ENCODE measurements around the gene SDF4. TPM values are rescaled to one million over a fixed set of nuclear protein-coding genes. Genes with fewer than 3 reads are reported as not detected.

SDF4 gene
- total and polyA plus RNA-seq, 2 donors (not counting 1 experiment from before 2014, with no cell fraction given): 100 to 143 TPM

GRCh38 chr1:1253314-1253713 lies 21.5 kb upstream of the SDF4 start:
- peaks cover 8% of the 10 kb centered on the region for H4K20me1 ChIP-seq (ENCODE audit: control insufficient read depth, insufficient read depth, low read length, poor library complexity, severe bottlenecking)
- intact Hi-C loops (cut with micrococcal nuclease): no loop called here
- H3K9me3 ChIP-seq (ENCODE audit: control extremely low read depth in 1 of 3, control insufficient read depth in 2 of 3, insufficient read depth in 1 of 3, low read length in 2 of 3): no peaks in the 10 kb centered on the region
- H3K4me3 ChIP-seq (ENCODE audit: control extremely low read depth in 1 of 5, extremely low read depth in 1 of 5, insufficient read depth in 1 of 5, low read depth in 2 of 5, low read length in 4 of 5): no peak overlapping the region
- H3K4me3 Mint-ChIP-seq: no peak overlapping the region
- ChIA-PET CTCF (interaction anchor here (4.6 kb wide), 1 partner anchor 132 kb away, joined by 151 read pairs; no protein-coding TSS in a partner anchor), POLR2A (no interaction called here)
- H3K27ac ChIP-seq (ENCODE audit: low read length in 2 of 2): no peak overlapping the region
- H3K27me3 ChIP-seq (replicated peaks in 1 of 4; ENCODE audit: control extremely low read depth in 1 of 4, control insufficient read depth in 3 of 4, insufficient read depth in 4 of 4, low read length in 3 of 4): no peaks in the 10 kb centered on the region
- ATAC-seq (ENCODE audit: low read depth): no peak
- H2AFZ ChIP-seq (ENCODE audit: insufficient read depth, low read depth, low read length, poor library complexity, severe bottlenecking): no peak overlapping the region
- H3K27ac Mint-ChIP-seq: no peak overlapping the region
- DNase-seq: no peak
- peaks cover 0 to 33% of the 10 kb centered on the region in 2 experiments for H3K36me3 ChIP-seq (replicated peaks in 1 of 2; ENCODE audit: control extremely low read depth in 1 of 2, control insufficient read depth in 1 of 2, extremely low read depth in 1 of 2, insufficient read depth in 2 of 2, low read length in 1 of 2)
- peaks cover under 1% of the 10 kb centered on the region for H3K79me2 ChIP-seq (ENCODE audit: control insufficient read depth, insufficient read depth, low read length)
- TF ChIP-seq EZH2 (IDR thresholded peaks at IDR 0.05; ENCODE audit: borderline replicate concordance, insufficient read depth, low read depth, low read length, poor library complexity, severe bottlenecking) (no peak), CTCF (IDR thresholded peaks at IDR 0.05) (no peak)
- H3K27me3 Mint-ChIP-seq: no peaks in the 10 kb centered on the region
- 97% methylated on average over 11 of the region's 12 CpGs for WGBS (ENCODE audit: insufficient coverage)
- H3K9ac ChIP-seq (ENCODE audit: low read length): no peak overlapping the region
- no peak overlapping the region for H3K4me2 ChIP-seq (replicated peaks; ENCODE audit: low read depth, low read length, poor library complexity, severe bottlenecking)
- peaks cover 14 to 19% of the 10 kb centered on the region in 2 donors for H3K4me1 ChIP-seq (ENCODE audit: control insufficient read depth in 2 of 2, insufficient read depth in 2 of 2, low read length in 2 of 2)
- H3K9me3 Mint-ChIP-seq (ENCODE audit: insufficient read depth): no peaks in the 10 kb centered on the region
- H3K4me1 Mint-ChIP-seq: peaks cover 16% of the 10 kb centered on the region

- peak overlapping the region; percentile 65 for H3K4me2 ChIP-seq (replicated peaks; ENCODE audit: low read depth, low read length, poor library complexity, severe bottlenecking)
- ChIA-PET CTCF (interaction anchor here (0.6 to 4.6 kb wide), 19 partner anchors 9 to 266 kb away, joined by 3 to 151 read pairs (median 5); partner anchors contain the start of genes B3GALT6 and SDF4), POLR2A (interaction anchor here (0.6 to 2.2 kb wide), 6 partner anchors 10 to 212 kb away, joined by 4 to 17 read pairs (median 4); no protein-coding TSS in a partner anchor)
- peaks cover 11% of the 10 kb centered on the region for H4K20me1 ChIP-seq (ENCODE audit: control insufficient read depth, insufficient read depth, low read length, poor library complexity, severe bottlenecking)
- H3K27me3 Mint-ChIP-seq: no peaks in the 10 kb centered on the region
- no peak overlapping the region for H2AFZ ChIP-seq (ENCODE audit: insufficient read depth, low read depth, low read length, poor library complexity, severe bottlenecking)
- peak overlapping the region; percentile 11 to 84 for H3K27ac ChIP-seq (ENCODE audit: low read length in 2 of 2)
- TF ChIP-seq CTCF (IDR thresholded peaks at IDR 0.05): no peak
- TF ChIP-seq EZH2 (IDR thresholded peaks at IDR 0.05; ENCODE audit: borderline replicate concordance, insufficient read depth, low read depth, low read length, poor library complexity, severe bottlenecking): no peak
- H3K9me3 ChIP-seq (ENCODE audit: control extremely low read depth in 1 of 3, control insufficient read depth in 2 of 3, insufficient read depth in 1 of 3, low read length in 2 of 3): peaks cover 0 to 5% (median 0%) of the 10 kb centered on the region in 3 donors
- ATAC-seq (ENCODE audit: low read depth): peak; percentile 71
- H3K27me3 ChIP-seq (replicated peaks in 1 of 4; ENCODE audit: control extremely low read depth in 1 of 4, control insufficient read depth in 3 of 4, insufficient read depth in 4 of 4, low read length in 3 of 4): peaks cover 0 to 16% (median 8%) of the 10 kb centered on the region in 4 experiments
- peak overlapping the region; percentile 63 for H3K4me3 Mint-ChIP-seq
- H3K4me3 ChIP-seq (ENCODE audit: control extremely low read depth in 1 of 5, extremely low read depth in 1 of 5, insufficient read depth in 1 of 5, low read depth in 2 of 5, low read length in 4 of 5): no peak overlapping the region
- intact Hi-C loops (cut with micrococcal nuclease): loop anchor here (1.0 kb wide), 2 partner anchors 115 to 129 kb away; no protein-coding TSS in a partner anchor
- WGBS (ENCODE audit: insufficient coverage): 60% methylated on average over 16 of the region's 16 CpGs
- H3K4me1 ChIP-seq (ENCODE audit: control insufficient read depth in 2 of 2, insufficient read depth in 2 of 2, low read length in 2 of 2): peaks cover 27 to 30% of the 10 kb centered on the region in 2 donors
- peak; percentile 85 for DNase-seq
- peak overlapping the region; percentile 24 for H3K9ac ChIP-seq (ENCODE audit: low read length)
- H3K27ac Mint-ChIP-seq: peak overlapping the region; percentile 88
- H3K9me3 Mint-ChIP-seq (ENCODE audit: insufficient read depth): no peaks in the 10 kb centered on the region
- peaks cover 3% of the 10 kb centered on the region for H3K79me2 ChIP-seq (ENCODE audit: control insufficient read depth, insufficient read depth, low read length)
- peaks cover 0 to 21% of the 10 kb centered on the region in 2 experiments for H3K36me3 ChIP-seq (replicated peaks in 1 of 2; ENCODE audit: control extremely low read depth in 1 of 2, control insufficient read depth in 1 of 2, extremely low read depth in 1 of 2, insufficient read depth in 2 of 2, low read length in 1 of 2)
- H3K4me1 Mint-ChIP-seq: peaks cover 16% of the 10 kb centered on the region
Observed at GRCh38 chr1:1250786-1251284, 19.0 kb upstream of the SDF4 start.

Measured in B cell (primary cell).